GM18870 (cell line): Measurements from ENCODE around the gene CUX1.
"Not testable (repeated sequence)": the region's sequence is repeated elsewhere in the genome, so short reads cannot be mapped to it uniquely, and the experiment has no call there.

Experiments
- ATAC-seq: cut with Tn5 transposase; IDR thresholded peaks from one replicate; pipeline ENCODE4 v1.9.1; 2021; ENCODE audit warnings: moderate library complexity; ENCODE audit not compliant: unreplicated experiment

The CUX1 gene

DNA sequence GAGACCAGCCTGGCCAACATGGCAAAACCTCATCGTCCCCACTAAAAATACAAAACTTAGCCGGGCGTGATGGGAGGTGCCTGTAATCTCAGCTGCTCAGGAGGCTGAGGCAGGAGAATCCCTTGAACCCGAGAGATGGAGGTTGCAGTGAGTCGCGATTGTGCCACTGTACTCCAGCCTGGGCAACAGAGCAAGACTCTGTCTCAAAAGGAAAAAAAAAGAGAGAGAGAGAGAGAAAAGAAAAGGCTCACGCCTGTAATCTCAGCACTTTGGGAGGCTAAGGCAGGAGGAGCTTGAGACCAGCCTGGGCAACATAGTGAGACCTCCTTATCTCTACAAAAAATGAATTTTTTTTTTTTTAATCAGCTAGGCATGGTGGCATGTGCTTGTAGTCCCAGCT lies 157.6 kb downstream of the CUX1 start:
- no peak for ATAC-seq

DNA sequence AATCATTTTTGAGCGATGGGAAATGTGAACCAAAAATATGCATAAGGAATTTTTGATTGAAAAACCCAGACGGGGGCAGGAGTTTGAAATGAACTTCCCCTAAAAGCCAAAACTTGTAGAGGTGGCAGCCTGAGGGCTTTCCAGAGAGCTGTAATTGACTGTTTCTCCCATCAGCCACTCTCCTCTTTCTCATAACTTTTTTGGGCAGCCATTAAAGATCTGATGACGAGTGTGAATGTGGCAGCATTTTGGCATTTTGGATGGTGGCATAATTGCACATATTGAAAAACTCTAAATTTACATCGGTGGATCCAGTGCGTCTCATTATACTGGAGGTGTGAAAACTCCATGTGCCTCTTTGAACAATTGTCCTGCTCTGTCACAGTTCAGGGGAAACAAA lies 159.0 kb downstream of the CUX1 start:
- ATAC-seq = no peak

GRCh38 chr7:101977249-101977648 lies 159.8 kb downstream of the CUX1 start:
- ATAC-seq = no peak

DNA sequence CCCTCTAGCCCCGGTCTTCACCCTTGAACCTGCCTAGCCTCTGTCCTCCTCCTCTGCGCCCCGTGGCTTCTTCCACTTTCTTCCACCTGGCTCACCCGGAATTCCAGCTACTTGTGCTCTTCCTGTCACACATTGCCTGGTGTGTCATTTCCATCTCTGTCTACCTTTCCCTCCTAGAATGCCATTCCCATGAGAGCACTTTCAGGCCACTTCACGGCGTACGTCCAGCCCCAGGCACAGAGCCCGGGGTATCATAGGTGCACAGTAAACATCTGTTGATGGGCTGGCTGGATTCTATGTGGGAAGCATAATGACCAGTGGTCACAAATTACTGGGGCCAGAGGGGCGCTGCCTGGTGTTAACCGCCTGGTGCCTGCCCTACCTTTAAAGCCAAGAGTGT lies 161.3 kb downstream of the CUX1 start:
- no peak for ATAC-seq

- ATAC-seq = no peak
These were observed 165.9 kb downstream of the CUX1 start for GRCh38 chr7:101983147-101983811.

DNA sequence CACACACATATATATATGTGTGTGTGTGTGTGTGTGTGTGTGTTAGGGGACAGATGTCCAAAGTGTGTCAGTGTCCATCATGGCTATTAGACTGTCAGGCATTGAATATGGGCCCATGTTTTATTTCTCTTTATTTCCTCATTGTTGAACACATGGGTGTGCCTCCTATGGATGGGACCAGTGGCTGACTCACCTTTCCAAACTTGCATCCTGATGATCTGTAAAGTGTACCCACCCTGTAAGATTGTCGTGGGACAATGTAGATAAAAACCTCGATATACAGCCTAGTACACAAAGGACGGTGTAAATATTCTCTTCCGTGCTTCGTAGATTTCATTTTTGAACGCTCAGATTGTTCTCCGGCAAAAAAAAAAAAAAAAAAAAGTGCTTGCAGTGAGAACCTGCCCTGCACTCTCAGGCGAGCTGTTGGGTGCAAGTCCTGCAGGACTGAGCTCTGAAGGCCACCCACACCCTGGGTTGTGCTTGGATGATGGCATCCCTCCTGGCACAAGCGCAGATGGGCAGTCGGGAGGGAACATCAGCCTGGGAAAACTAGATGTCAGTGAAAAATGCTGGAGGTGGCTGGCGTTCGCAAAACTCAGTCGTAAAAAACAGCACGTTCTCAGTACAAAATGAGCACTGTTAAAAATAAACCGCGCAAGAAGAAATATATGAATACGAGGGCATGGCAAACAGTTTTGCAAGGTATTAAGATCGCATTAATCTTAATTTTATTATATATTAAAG lies 166.9 kb downstream of the CUX1 start:
- no peak for ATAC-seq

- ATAC-seq = no peak
These were observed 167.9 kb downstream of the CUX1 start for GRCh38 chr7:101985057-101985902.

DNA sequence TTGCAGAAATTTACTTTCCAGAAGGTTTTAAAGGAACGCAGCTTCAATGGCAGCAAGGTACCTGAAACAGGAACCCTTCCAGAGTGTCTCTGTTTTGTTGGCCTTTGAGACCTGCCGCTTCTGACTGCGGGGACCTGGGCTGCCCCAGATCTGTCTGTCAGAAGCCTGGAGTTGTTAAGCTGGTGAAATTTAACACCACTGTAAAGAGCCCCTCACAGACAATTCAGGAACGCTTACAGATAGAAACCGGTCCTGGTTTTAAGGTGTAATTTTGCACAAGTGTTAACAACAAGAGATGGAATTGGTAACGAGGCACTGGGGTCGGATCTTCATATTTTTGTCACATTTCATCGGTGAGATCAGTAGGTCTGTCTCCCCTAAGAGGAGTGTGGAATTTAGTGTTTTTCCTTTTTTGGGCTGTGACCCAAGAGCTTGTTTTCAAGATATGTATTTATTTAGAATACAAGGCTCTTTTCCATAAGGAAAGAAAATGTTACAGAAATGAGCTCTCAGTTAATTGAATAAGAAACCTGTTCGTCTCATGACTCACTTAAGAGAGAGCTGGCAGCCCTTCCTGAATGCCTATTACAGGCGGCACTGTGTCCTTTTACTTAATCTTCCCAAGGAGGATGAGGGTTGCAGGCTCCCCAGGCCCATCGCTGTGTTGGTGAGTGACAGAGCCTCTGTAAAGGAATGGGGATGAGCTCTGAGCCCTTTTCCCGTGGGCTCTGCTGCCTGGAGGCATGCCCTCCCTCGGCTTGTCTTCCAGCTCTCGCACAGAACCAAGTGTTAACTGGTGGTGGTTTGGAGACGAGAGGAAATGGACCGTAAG lies 168.7 kb downstream of the CUX1 start:
- no peak for ATAC-seq

DNA sequence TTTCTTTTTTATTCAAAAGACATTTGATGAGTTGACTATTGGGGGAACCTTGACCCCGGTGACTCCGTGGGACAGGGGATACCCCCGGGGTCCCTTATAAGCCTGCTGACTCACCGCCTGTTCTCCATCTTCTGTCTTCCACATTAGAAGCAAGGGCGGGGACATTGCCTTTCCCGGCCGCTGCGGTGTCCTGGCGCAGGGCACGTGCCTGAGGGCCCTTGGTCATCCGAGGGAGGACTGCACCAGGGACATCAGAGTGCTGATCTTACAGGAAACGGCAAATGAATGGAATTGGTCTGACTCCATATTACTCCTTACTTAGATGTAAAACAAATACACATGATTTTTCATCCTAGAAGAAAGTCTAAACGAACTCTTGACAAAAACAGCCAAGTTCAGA lies 170.1 kb downstream of the CUX1 start:
- no peak for ATAC-seq

DNA sequence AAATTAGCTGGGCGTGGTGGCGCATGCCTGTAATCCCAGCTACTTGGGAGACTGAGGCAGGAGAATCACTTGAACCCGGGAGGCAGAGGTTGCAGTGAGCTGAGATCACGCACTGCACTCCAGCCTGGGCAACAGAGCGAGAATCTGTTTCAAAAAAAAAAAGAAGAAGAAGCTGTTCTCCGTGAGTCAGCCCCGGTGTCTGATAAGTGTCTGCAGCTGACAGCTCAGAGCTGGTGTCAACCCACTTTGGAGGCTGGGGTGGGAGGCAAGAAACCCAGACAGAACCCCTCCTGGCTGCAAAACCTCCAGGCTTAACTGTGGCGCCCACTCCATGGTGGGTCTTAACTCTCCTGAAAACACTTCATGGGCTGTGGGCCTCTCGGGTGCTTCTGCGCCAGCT lies 170.6 kb downstream of the CUX1 start:
- ATAC-seq = not testable (repeated sequence)

DNA sequence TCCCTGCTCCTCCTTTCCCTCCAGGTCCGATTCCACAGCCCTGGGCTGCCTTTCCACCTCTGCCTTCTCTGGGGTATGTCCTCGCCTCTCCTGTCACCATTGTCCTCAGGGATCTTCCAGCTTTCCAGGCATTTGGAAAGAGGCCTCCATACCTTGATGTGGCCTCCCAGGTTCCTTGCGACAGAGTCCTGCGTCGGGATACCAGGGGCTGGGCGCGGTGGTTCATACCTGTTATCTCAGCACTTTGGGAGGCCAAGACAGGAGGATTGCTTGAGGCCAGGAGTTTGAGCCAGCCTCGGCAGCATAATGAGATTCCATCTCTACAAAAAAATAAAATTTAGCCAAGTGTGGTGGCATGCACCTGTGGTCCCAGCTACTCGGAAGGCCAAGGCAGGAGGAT lies 171.1 kb downstream of the CUX1 start:
- ATAC-seq = no peak

DNA sequence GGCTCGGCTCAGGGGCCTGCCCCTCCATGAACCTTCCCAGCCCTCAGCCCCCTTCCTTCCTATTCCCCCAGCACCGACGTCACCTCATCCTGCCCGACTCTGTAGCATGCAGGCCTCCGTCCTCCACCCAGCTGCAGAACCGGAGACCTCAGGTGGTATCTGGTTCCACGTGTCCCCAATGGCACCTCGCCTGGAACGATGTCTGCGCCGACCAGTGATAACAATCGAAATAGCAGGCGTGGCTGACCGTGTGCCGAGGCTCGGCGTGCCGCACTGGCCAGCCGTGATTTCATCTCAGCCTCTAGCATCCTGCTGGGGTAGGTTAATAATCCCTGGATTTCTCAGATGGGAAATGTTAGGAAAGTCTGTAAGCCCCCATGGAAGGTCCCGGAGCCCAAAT lies 171.7 kb downstream of the CUX1 start:
- ATAC-seq = no peak

- ATAC-seq = peak; percentile 59
These were observed 173.5 kb downstream of the CUX1 start for GRCh38 chr7:101990811-101991418.

GRCh38 chr7:101991860-101992259 lies 174.4 kb downstream of the CUX1 start:
- ATAC-seq = no peak

- ATAC-seq = no peak
These were observed 175.9 kb downstream of the CUX1 start for GRCh38 chr7:101993311-101993710.

DNA sequence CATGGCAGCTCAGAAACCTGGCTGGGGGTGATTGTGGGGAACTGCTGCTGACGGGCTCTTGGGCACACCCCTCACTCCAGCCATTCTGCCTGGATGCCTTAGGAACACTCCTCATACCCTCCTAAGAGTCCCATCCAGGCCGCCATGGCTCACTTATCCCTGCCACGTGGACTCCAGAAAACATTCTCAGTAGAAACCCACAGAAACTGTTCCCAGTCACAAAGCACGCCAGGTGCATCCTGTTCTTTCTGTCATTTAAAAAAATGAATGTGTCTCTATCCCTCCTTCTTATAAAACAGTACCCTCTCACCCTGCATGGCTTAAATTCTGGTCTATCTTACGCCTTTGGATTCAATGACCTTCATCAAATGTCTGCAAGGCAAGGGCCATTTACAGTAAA lies 177.7 kb downstream of the CUX1 start:
- ATAC-seq = no peak

- ATAC-seq = no peak
These were observed 178.8 kb downstream of the CUX1 start for GRCh38 chr7:101996131-101996691.

DNA sequence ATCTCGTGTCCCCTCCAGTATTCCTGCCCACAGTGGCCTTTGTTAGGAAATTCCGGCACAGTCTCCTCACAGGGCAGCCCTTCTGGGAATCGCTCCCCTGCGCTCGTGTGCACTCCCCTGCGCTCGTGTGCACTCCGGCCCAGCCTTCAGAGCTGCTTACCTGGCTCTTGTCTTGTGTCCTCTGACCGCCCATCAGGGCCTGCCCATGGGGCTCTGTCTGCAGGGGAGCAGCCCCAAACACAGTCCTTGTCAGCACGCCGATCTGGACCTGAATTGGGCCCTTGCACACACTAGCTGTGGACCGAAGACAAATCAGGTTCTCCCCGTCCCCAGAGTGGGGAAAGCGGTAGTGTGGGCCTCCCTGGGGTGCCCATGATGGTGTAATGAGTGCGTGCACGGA lies 179.4 kb downstream of the CUX1 start:
- ATAC-seq = no peak

- no peak for ATAC-seq
These were observed 180.8 kb downstream of the CUX1 start for GRCh38 chr7:101998029-101998905.
